H1 (cell line): ENCODE data around the gene EXOC1. TPM values are rescaled to one million over a fixed set of nuclear protein-coding genes. Genes with fewer than 3 reads are reported as not detected.

Experiments
- ATF3 ChIP-seq: IDR thresholded peaks from 2 replicates; pipeline ENCODE4 v1.6.1; 2011; ENCODE audit warnings: low read depth, mild to moderate bottlenecking, low read length; ENCODE audit not compliant: insufficient read depth
- BCL11A ChIP-seq, 2 experiments: IDR thresholded peaks; one replicate each; pipeline ENCODE4 v1.6.1; 2011; ENCODE audit warnings: low read depth in 2 of 2, low read length in 2 of 2, mild to moderate bottlenecking in 2 of 2
- SIX5 ChIP-seq: IDR thresholded peaks from 2 replicates; pipeline ENCODE4 v1.6.1; 2011; ENCODE audit warnings: mild to moderate bottlenecking, low read depth, low read length
- SP1 ChIP-seq: IDR thresholded peaks from 2 replicates; pipeline ENCODE4 v1.6.1; 2011; ENCODE audit warnings: low read depth, low read length
- polyA plus RNA-seq, 7 experiments: library from polyadenylated mRNA; depleted of rRNA in 3 of 7; stranded (reverse) in 5 of 7; unstranded in 2 of 7; fragments of >200 nt in 5 of 7; fragments of 200-250 nt in 2 of 7; gene quantifications; 1 replicate in 5 of 7; 2 replicates in 1 of 7; 4 replicates in 1 of 7; pipeline versions ENCODE4 v1.2.1 to v1.2.3, GENCODE V29; 2011 to 2013; ENCODE audit warnings: missing spikeins in 2 of 7, mixed read lengths in 2 of 7
- total RNA-seq: library from RNA; stranded (reverse); fragmentation: NEBNext Ultra II Directional; extraction: Animal tissue kit (Norgen Biotek cat#: 25700); gene quantifications from 2 replicates; pipeline ENCODE4 v1.2.1, GENCODE V29; 2021

The EXOC1 gene
- total and polyA plus RNA-seq, 2 of the 8 experiments (the other 6 are each of a cell fraction or from before 2014, with no cell fraction given), result 5.9 to 19.6 TPM

GRCh38 chr4:55866290-55866907, 13.0 kb downstream of the EXOC1 start (continued):
- TF ChIP-seq SP1, result no peak
- TF ChIP-seq ATF3, result no peak
- TF ChIP-seq SIX5, result no peak
- no peak for TF ChIP-seq BCL11A (IDR thresholded peaks at IDR 0.05; ENCODE audit: low read depth in 2 of 2, low read length in 2 of 2)
